DOHH2 (cell line): ENCODE data around the gene PPP1R14C.

ENCODE experiments used
- CTCF ChIP-seq: fragments of 200-600 bp; sonication (generic); IDR thresholded peaks from one replicate; pipeline ENCODE4 v1.5.1; 2014; ENCODE audit warnings: antibody characterized with exemption, mild to moderate bottlenecking, low read depth, low read length; ENCODE audit not compliant: poor library complexity, severe bottlenecking
- EZH2phosphoT487 ChIP-seq: fragments of 200-600 bp; sonication (generic); IDR thresholded peaks from 2 replicates; pipeline ENCODE4 v1.6.1; 2017; ENCODE audit warnings: borderline replicate concordance, mild to moderate bottlenecking, antibody characterized with exemption, low read length, moderate library complexity, mixed read lengths

GRCh38 chr6:150134280-150134920, 8.4 kb upstream of the PPP1R14C start:
- TF ChIP-seq CTCF (no peak), EZH2phosphoT487 (no peak)
